Vagina (tissue), 2 donors: ENCODE results near the gene VAMP1. TPM values are rescaled to one million over a fixed set of nuclear protein-coding genes. Genes with fewer than 3 reads are reported as not detected.

Experiments used
- DNase-seq, 2 donors: peaks; one replicate each; pipeline ENCODE4 v3.0.0-alpha.2; 2017; ENCODE audit errors: extremely low spot score in 2 of 2
- H3K27ac ChIP-seq: fragments of 200-600 bp; sonication (generic); one replicate; pipeline ENCODE4 v1.5.1; 2019
- H3K27me3 ChIP-seq: fragments of 200-600 bp; sonication (generic); one replicate; pipeline ENCODE4 v1.5.1; 2019
- H3K36me3 ChIP-seq, 2 donors: fragments of 200-600 bp; sonication (generic); one replicate each; pipeline ENCODE4 v1.5.1; 2017 to 2019
- H3K4me1 ChIP-seq: fragments of 200-600 bp; sonication (generic); one replicate; pipeline ENCODE4 v1.5.1; 2019
- H3K4me3 ChIP-seq, 2 donors: fragments of 200-600 bp; sonication (generic); 1 replicate in 1 of 2; 2 replicates in 1 of 2; pipeline ENCODE4 v1.5.1; 2016 to 2019
- H3K9me3 ChIP-seq: fragments of 200-600 bp; sonication (generic); one replicate; pipeline ENCODE4 v1.5.1; 2019
- CTCF ChIP-seq, 3 experiments: fragments of 450-650 bp in 2 of 3; fragments of 200-600 bp in 1 of 3; sonication (generic) in 1 of 3; IDR thresholded peaks; one replicate each; pipeline ENCODE4 v1.5.1; 2017 to 2019; ENCODE audit warnings: antibody characterized with exemption in 3 of 3, mild to moderate bottlenecking in 2 of 3, moderate library complexity in 2 of 3
- POLR2A ChIP-seq, 2 donors: fragments of 450-650 bp; IDR thresholded peaks; one replicate each; pipeline ENCODE4 v1.6.1; 2017; ENCODE audit warnings: antibody characterized with exemption in 2 of 2, mild to moderate bottlenecking in 2 of 2, moderate library complexity in 2 of 2
- POLR2AphosphoS5 ChIP-seq, 2 donors: sonication (generic); formaldehyde crosslinking; IDR thresholded peaks; one replicate each; pipeline ENCODE4 v1.9.0; 2017; ENCODE audit warnings: antibody characterized with exemption in 2 of 2, mild to moderate bottlenecking in 2 of 2, low read depth in 1 of 2; ENCODE audit not compliant: insufficient read depth in 1 of 2
- intact Hi-C: fragments of 100-400 bp; cut with DNase I; formaldehyde crosslinking; loops from one replicate; pipeline ENCODE4 v1.15.1; 2023
- total RNA-seq: library from RNA; depleted of rRNA; stranded (reverse); fragments of >200 nt; gene quantifications from one replicate; pipeline ENCODE4 v1.2.3, GENCODE V29; 2016

VAMP1 gene
- total RNA-seq, 1 donor from 2014 or later = 12.5 TPM

GRCh38 chr12:6424866-6425265 lies 45.6 kb downstream of the VAMP1 start:
- Histone ChIP-seq H3K4me1 (peaks cover 4% of the 10 kb centered on the region), H3K27me3 (no peaks in the 10 kb centered on the region), H3K9me3 (no peaks in the 10 kb centered on the region), H3K4me3 (no peak overlapping the region), H3K27ac (no peak overlapping the region), H3K36me3 (no peaks in the 10 kb centered on the region)
- DNase-seq = no peak
- intact Hi-C loops = loop anchor here (5.0 kb wide), 2 partner anchors 37 to 112 kb away; no protein-coding TSS in a partner anchor
- TF ChIP-seq CTCF (IDR thresholded peaks at IDR 0.05) (no peak), POLR2A (IDR thresholded peaks at IDR 0.05) (no peak), POLR2AphosphoS5 (IDR thresholded peaks at IDR 0.05; ENCODE audit: insufficient read depth in 1 of 2, low read depth in 1 of 2) (no peak)

- Histone ChIP-seq H3K9me3 (no peaks in the 10 kb centered on the region), H3K36me3 (no peaks in the 10 kb centered on the region), H3K4me1 (peaks cover 4% of the 10 kb centered on the region), H3K27me3 (no peaks in the 10 kb centered on the region), H3K27ac (no peak overlapping the region), H3K4me3 (no peak overlapping the region)
- DNase-seq = no peak
- intact Hi-C loops = loop anchor here (5.0 kb wide), 1 partner anchor 113 kb away; no protein-coding TSS in a partner anchor
- TF ChIP-seq POLR2AphosphoS5 (IDR thresholded peaks at IDR 0.05; ENCODE audit: insufficient read depth in 1 of 2, low read depth in 1 of 2) = no peak
- TF ChIP-seq POLR2A (IDR thresholded peaks at IDR 0.05) = no peak
- TF ChIP-seq CTCF (IDR thresholded peaks at IDR 0.05) = no peak
Observed at GRCh38 chr12:6424008-6424347, 46.5 kb downstream of the VAMP1 start.

GRCh38 chr12:6423267-6424007 lies 47.0 kb downstream of the VAMP1 start:
- H3K27ac ChIP-seq = no peak overlapping the region
- H3K4me1 ChIP-seq = peaks cover 4% of the 10 kb centered on the region
- H3K9me3 ChIP-seq = no peaks in the 10 kb centered on the region
- DNase-seq = no peak
- intact Hi-C loops = loop anchor here (5.0 kb wide), 1 partner anchor 114 kb away; no protein-coding TSS in a partner anchor
- no peaks in the 10 kb centered on the region for H3K27me3 ChIP-seq
- H3K4me3 ChIP-seq = no peak overlapping the region
- TF ChIP-seq POLR2A (IDR thresholded peaks at IDR 0.05) = no peak
- TF ChIP-seq CTCF (IDR thresholded peaks at IDR 0.05) = peak; percentile 84 to 96 (median 94)
- TF ChIP-seq POLR2AphosphoS5 (IDR thresholded peaks at IDR 0.05; ENCODE audit: insufficient read depth in 1 of 2, low read depth in 1 of 2) = peak; percentile 64 to 87
- no peaks in the 10 kb centered on the region for H3K36me3 ChIP-seq

- H3K9me3 ChIP-seq = no peaks in the 10 kb centered on the region
- H3K27ac ChIP-seq = no peak overlapping the region
- intact Hi-C loops = loop anchor here (5.0 kb wide), 1 partner anchor 117 kb away; no protein-coding TSS in a partner anchor
- TF ChIP-seq POLR2A (IDR thresholded peaks at IDR 0.05) = no peak
- no peak for TF ChIP-seq POLR2AphosphoS5 (IDR thresholded peaks at IDR 0.05; ENCODE audit: insufficient read depth in 1 of 2, low read depth in 1 of 2)
- no peak for TF ChIP-seq CTCF (IDR thresholded peaks at IDR 0.05)
- H3K36me3 ChIP-seq = no peaks in the 10 kb centered on the region
- H3K27me3 ChIP-seq = no peaks in the 10 kb centered on the region
- DNase-seq = no peak
- H3K4me1 ChIP-seq = peaks cover 4% of the 10 kb centered on the region
- H3K4me3 ChIP-seq = no peak overlapping the region
Observed at GRCh38 chr12:6420364-6420763, 50.1 kb downstream of the VAMP1 start.

GRCh38 chr12:6418796-6419195 lies 51.7 kb downstream of the VAMP1 start:
- H3K36me3 ChIP-seq = no peaks in the 10 kb centered on the region
- H3K27ac ChIP-seq = no peak overlapping the region
- no peaks in the 10 kb centered on the region for H3K27me3 ChIP-seq
- no peak for DNase-seq
- no peak overlapping the region for H3K4me3 ChIP-seq
- no peaks in the 10 kb centered on the region for H3K9me3 ChIP-seq
- peaks cover 2% of the 10 kb centered on the region for H3K4me1 ChIP-seq
- intact Hi-C loops = no loop called here
- TF ChIP-seq POLR2A (IDR thresholded peaks at IDR 0.05) = no peak
- TF ChIP-seq POLR2AphosphoS5 (IDR thresholded peaks at IDR 0.05; ENCODE audit: insufficient read depth in 1 of 2, low read depth in 1 of 2) = no peak
- no peak for TF ChIP-seq CTCF (IDR thresholded peaks at IDR 0.05)
